ENCODE results near the gene OR6C70. TPM values are rescaled to one million over a fixed set of nuclear protein-coding genes. Genes with fewer than 3 reads are reported as not detected.

OR6C70 gene
- total and polyA plus RNA-seq, 9 of the 15 experiments (the other 6 are each of a cell fraction or from before 2014, with no cell fraction given), result not detected

GRCh38 chr12:55467836-55468235 lies 2.1 kb downstream of the OR6C70 start:
- in situ Hi-C loops (cut with MboI) (no loop called here), intact Hi-C loops (cut with micrococcal nuclease) (no loop called here)
- POLR2A ChIA-PET, result interaction anchor here (0.6 kb wide), 1 partner anchor 10 kb away, joined by 3 read pairs; no protein-coding TSS in a partner anchor
- CTCF ChIA-PET (ENCODE audit: low intra/inter-chr PET ratio), result no interaction called here
- Histone ChIP-seq H3K9me3 (replicated peaks; ENCODE audit: control insufficient read depth, insufficient read depth, low read depth, low read length) (no peaks in the 10 kb centered on the region), H3K9me1 (ENCODE audit: control insufficient read depth, insufficient read depth, low read length) (no peaks in the 10 kb centered on the region), H3K4me1 (replicated peaks in 1 of 2; ENCODE audit: control insufficient read depth in 2 of 2, insufficient read depth in 2 of 2, low read length in 2 of 2) (no peaks in the 10 kb centered on the region), H3K4me3 (no peak overlapping the region), H3K9ac (ENCODE audit: insufficient read depth in 1 of 2, low read depth in 2 of 2, low read length in 2 of 2) (no peak overlapping the region), H3K27me3 (ENCODE audit: control insufficient read depth in 2 of 2, insufficient read depth in 2 of 2, low read length in 2 of 2) (no peaks in the 10 kb centered on the region; a peak in 1 of 5 replicates), H3K36me3 (ENCODE audit: control insufficient read depth, insufficient read depth, low read length) (no peaks in the 10 kb centered on the region), H2AFZ (ENCODE audit: low read depth, low read length) (no peak overlapping the region), H3K4me2 (ENCODE audit: insufficient read depth, low read length) (no peak overlapping the region), H4K20me1 (replicated peaks; ENCODE audit: control insufficient read depth, insufficient read depth, low read length) (no peaks in the 10 kb centered on the region), H3K27ac (ENCODE audit: extremely low read depth, low read depth, low read length) (no peak overlapping the region), H3K79me2 (ENCODE audit: control insufficient read depth, insufficient read depth, low read length) (no peaks in the 10 kb centered on the region)
- no peak for ATAC-seq
- no peak for TF ChIP-seq ILF3 (IDR thresholded peaks at IDR 0.05; ENCODE audit: borderline replicate concordance)
- TF ChIP-seq DPF2 (IDR thresholded peaks at IDR 0.05), result no peak
- TF ChIP-seq HNRNPL (IDR thresholded peaks at IDR 0.05; ENCODE audit: low read depth, low read length), result no peak
- no peak for TF ChIP-seq BCLAF1 (IDR thresholded peaks at IDR 0.05; ENCODE audit: borderline replicate concordance in 1 of 2, control insufficient read depth in 1 of 2, low read depth in 2 of 2, low read length in 1 of 2)
- no peak for TF ChIP-seq HMG20B (CRISPR knock-in tag; IDR thresholded peaks at IDR 0.05)
- WGBS (ENCODE audit: insufficient coverage, low coverage, missing lambda C conversion rate), result 0% methylated on average over 2 of the region's 2 CpGs
- BruUV-seq (replicated peaks), result no TSS peak
- no peak for DNase-seq (ENCODE audit: extremely low read depth in 1 of 4, low spot score in 3 of 4)
- FAIRE-seq, result no peak

Data from K562 (cell line).